HepG2 (cell line): Measurements from ENCODE around the gene RFX2. TPM values are rescaled to one million over a fixed set of nuclear protein-coding genes. Genes with fewer than 3 reads are reported as not detected.

Experiments used
- AHDC1 ChIP-seq: sonication (generic); formaldehyde crosslinking; IDR thresholded peaks from 2 replicates; pipeline ENCODE4 v1.5.1; 2020; ENCODE audit warnings: mild to moderate bottlenecking, missing genetic modification reagents, borderline replicate concordance
- AKAP8 ChIP-seq: sonication (generic); formaldehyde crosslinking; IDR thresholded peaks from 2 replicates; pipeline ENCODE4 v1.5.1; 2020; ENCODE audit warnings: mild to moderate bottlenecking, missing genetic modification reagents
- CHCHD3 ChIP-seq: sonication (generic); formaldehyde crosslinking; IDR thresholded peaks from 2 replicates; pipeline ENCODE4 v1.8.0; 2022; ENCODE audit warnings: mild to moderate bottlenecking, missing genetic modification reagents, moderate library complexity
- E2F1 ChIP-seq: sonication (generic); formaldehyde crosslinking; IDR thresholded peaks from 2 replicates; pipeline ENCODE4 v1.5.0; 2020; ENCODE audit warnings: missing genetic modification reagents
- KLF12 ChIP-seq: sonication (generic); formaldehyde crosslinking; IDR thresholded peaks from 2 replicates; pipeline ENCODE4 v1.4.0; 2020; ENCODE audit warnings: missing genetic modification reagents, borderline replicate concordance
- MATR3 ChIP-seq: sonication (generic); formaldehyde crosslinking; IDR thresholded peaks from 2 replicates; pipeline ENCODE4 v1.4.0; 2020; ENCODE audit warnings: missing genetic modification reagents
- NKX3-1 ChIP-seq: sonication (generic); formaldehyde crosslinking; IDR thresholded peaks from 2 replicates; pipeline ENCODE4 v1.5.0; 2020; ENCODE audit warnings: missing genetic modification reagents
- PITX1 ChIP-seq: sonication (generic); formaldehyde crosslinking; IDR thresholded peaks from 2 replicates; pipeline ENCODE4 v1.5.1; 2020; ENCODE audit warnings: mild to moderate bottlenecking, missing genetic modification reagents
- REPIN1 ChIP-seq: sonication (generic); formaldehyde crosslinking; IDR thresholded peaks from 2 replicates; pipeline ENCODE4 v1.8.0; 2022; ENCODE audit warnings: missing genetic modification reagents, low read depth, mild to moderate bottlenecking, borderline replicate concordance
- SATB2 ChIP-seq: sonication (generic); formaldehyde crosslinking; IDR thresholded peaks from 2 replicates; pipeline ENCODE4 v1.5.0; 2020; ENCODE audit warnings: missing genetic modification reagents
- ZFP90 ChIP-seq: sonication (generic); formaldehyde crosslinking; IDR thresholded peaks from 2 replicates; pipeline ENCODE4 v1.8.0; 2022; ENCODE audit warnings: missing genetic modification reagents, mild to moderate bottlenecking, inconsistent platforms, borderline replicate concordance
- ZNF296 ChIP-seq: sonication (generic); formaldehyde crosslinking; conservative IDR thresholded peaks from 2 replicates; pipeline ENCODE4 v1.5.0; 2020; ENCODE audit warnings: mild to moderate bottlenecking, missing genetic modification reagents
- ZNF556 ChIP-seq: sonication (generic); formaldehyde crosslinking; IDR thresholded peaks from 2 replicates; pipeline ENCODE4 v1.4.0; 2020; ENCODE audit warnings: mild to moderate bottlenecking, missing genetic modification reagents, borderline replicate concordance
- ZNF790 ChIP-seq: sonication (generic); formaldehyde crosslinking; IDR thresholded peaks from 2 replicates; pipeline ENCODE4 v1.8.0; 2022; ENCODE audit warnings: missing genetic modification reagents, mild to moderate bottlenecking, borderline replicate concordance
- ZNF841 ChIP-seq: sonication (generic); formaldehyde crosslinking; IDR thresholded peaks from 2 replicates; pipeline ENCODE4 v1.8.1; 2023; ENCODE audit warnings: missing genetic modification reagents, borderline replicate concordance
- ZSCAN21 ChIP-seq: sonication (generic); formaldehyde crosslinking; IDR thresholded peaks from 2 replicates; pipeline ENCODE4 v1.8.0; 2022; ENCODE audit warnings: mild to moderate bottlenecking, missing genetic modification reagents, moderate library complexity, borderline replicate concordance
- polyA plus RNA-seq, 8 experiments: library from polyadenylated mRNA; depleted of rRNA in 3 of 8; stranded (reverse) in 7 of 8; unstranded in 1 of 8; fragments of >200 nt; fragmentation: Illumina TruSeq in 4 of 8; extraction: Trizol in 4 of 8; gene quantifications; 2 replicates each; pipeline versions ENCODE4 v1.2.1 to v1.2.3, GENCODE V29; 2011 to 2016; ENCODE audit warnings: low read depth in 4 of 8, missing spikeins in 1 of 8, mixed read lengths in 1 of 8; ENCODE audit not compliant: insufficient read depth in 1 of 8
- total RNA-seq, 5 experiments: library from RNA; depleted of rRNA; stranded (reverse); fragments of >200 nt; fragmentation: Illumina TruSeq; extraction: Trizol; gene quantifications; 2 replicates each; pipeline ENCODE4 v1.2.3, GENCODE V29; 2016; ENCODE audit warnings: low read depth in 1 of 5
- TF ChIP-seq, protein P1 (sequence below): sonication (generic); formaldehyde crosslinking; IDR thresholded peaks from 2 replicates; pipeline ENCODE4 v1.5.1; 2020; ENCODE audit warnings: mild to moderate bottlenecking, missing genetic modification reagents, borderline replicate concordance
- TF ChIP-seq, protein P2 (sequence below): sonication (generic); formaldehyde crosslinking; conservative IDR thresholded peaks from 2 replicates; pipeline ENCODE4 v1.8.0; 2022; ENCODE audit warnings: missing genetic modification reagents

The RFX2 gene
- total and polyA plus RNA-seq, 2 of the 13 experiments (the other 11 are each of a cell fraction or from before 2014, with no cell fraction given): 2.8 to 3.3 TPM

- TF ChIP-seq, protein P1, sequence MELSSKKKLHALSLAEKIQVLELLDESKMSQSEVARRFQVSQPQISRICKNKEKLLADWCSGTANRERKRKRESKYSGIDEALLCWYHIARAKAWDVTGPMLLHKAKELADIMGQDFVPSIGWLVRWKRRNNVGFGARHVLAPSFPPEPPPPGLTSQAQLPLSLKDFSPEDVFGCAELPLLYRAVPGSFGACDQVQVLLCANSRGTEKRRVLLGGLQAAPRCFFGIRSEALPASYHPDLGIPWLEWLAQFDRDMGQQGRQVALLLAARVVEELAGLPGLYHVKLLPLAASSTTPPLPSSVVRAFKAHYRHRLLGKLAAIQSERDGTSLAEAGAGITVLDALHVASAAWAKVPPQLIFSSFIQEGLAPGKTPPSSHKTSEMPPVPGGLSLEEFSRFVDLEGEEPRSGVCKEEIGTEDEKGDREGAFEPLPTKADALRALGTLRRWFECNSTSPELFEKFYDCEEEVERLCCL (CRISPR knock-in tag): no peak
- TF ChIP-seq NKX3-1 (peak; percentile 66; the same call in 1 of the 2 replicates), KLF12 (CRISPR knock-in tag) (peak; percentile 82; the same call in 1 of the 2 replicates), ZFP90 (CRISPR knock-in tag) (peak; percentile 53; the same call in 1 of the 2 replicates), PITX1 (CRISPR knock-in tag) (peak; percentile 72), MATR3 (CRISPR knock-in tag) (no peak), E2F1 (CRISPR knock-in tag) (peak; percentile 55), ZNF790 (CRISPR knock-in tag) (no peak), ZSCAN21 (CRISPR knock-in tag) (peak; percentile 83; the same call in 1 of the 2 replicates), AKAP8 (CRISPR knock-in tag) (peak; percentile 96), AHDC1 (CRISPR knock-in tag) (peak; percentile 91; the same call in 1 of the 2 replicates), ZNF556 (CRISPR knock-in tag) (no peak; the same call in 1 of the 2 replicates), REPIN1 (CRISPR knock-in tag) (peak; percentile 94), ZNF841 (CRISPR knock-in tag) (no peak), CHCHD3 (CRISPR knock-in tag) (no peak), SATB2 (CRISPR knock-in tag) (0 out of 2 replicates have a peak, but pooled peaks have one; percentile 36), ZNF296 (CRISPR knock-in tag) (no peak)
- TF ChIP-seq, protein P2, sequence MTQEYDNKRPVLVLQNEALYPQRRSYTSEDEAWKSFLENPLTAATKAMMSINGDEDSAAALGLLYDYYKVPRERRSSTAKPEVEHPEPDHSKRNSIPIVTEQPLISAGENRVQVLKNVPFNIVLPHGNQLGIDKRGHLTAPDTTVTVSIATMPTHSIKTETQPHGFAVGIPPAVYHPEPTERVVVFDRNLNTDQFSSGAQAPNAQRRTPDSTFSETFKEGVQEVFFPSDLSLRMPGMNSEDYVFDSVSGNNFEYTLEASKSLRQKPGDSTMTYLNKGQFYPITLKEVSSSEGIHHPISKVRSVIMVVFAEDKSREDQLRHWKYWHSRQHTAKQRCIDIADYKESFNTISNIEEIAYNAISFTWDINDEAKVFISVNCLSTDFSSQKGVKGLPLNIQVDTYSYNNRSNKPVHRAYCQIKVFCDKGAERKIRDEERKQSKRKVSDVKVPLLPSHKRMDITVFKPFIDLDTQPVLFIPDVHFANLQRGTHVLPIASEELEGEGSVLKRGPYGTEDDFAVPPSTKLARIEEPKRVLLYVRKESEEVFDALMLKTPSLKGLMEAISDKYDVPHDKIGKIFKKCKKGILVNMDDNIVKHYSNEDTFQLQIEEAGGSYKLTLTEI (CRISPR knock-in tag): no peak
Measured at GRCh38 chr19:5961969-5962945, 148.0 kb downstream of the RFX2 start (continued).
